ENCODE results near the gene MYNN. TPM values are rescaled to one million over a fixed set of nuclear protein-coding genes. Genes with fewer than 3 reads are reported as not detected.

MYNN gene
- total and polyA plus RNA-seq, 9 of the 15 experiments (the other 6 are each of a cell fraction or from before 2014, with no cell fraction given), result 10.4 to 35.7 (median 21.3) TPM

DNA sequence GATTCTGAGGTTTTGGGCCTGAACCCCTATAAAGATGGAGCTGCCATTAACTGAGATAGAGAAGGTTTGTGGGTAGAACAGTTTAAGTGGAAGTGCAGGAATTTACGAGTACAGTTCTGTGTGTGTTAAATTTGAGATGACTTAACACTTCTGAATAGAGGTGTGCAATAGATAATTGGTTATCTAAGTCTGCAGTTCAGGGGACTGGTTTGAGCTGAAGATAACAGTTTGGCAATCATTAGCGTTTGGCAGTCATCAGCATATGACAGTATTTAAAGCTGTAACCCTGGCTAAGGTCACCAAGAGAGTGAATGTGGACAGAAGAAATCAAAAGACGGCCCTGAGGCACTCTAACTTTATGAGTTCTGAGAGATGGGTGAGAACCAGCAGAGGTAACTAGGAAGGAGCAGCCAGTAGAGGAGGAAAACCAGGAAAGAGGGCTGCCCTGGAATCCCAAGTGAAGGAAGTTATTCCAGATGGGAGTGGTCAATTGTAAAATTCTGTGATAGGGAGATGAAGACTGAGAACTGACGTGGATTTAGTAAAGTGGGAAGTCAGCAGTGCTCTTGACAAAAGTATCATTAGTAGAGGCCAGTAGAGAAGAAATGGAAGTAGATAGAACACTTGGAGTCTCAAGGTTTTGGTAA is 8.1 kb downstream of the MYNN start:
- Histone ChIP-seq H3K9ac (ENCODE audit: insufficient read depth in 1 of 2, low read depth in 2 of 2, low read length in 2 of 2) (no peak overlapping the region), H3K27me3 (ENCODE audit: control insufficient read depth in 2 of 2, insufficient read depth in 2 of 2, low read length in 2 of 2) (no peaks in the 10 kb centered on the region), H4K20me1 (replicated peaks; ENCODE audit: control insufficient read depth, insufficient read depth, low read length) (no peaks in the 10 kb centered on the region), H3K79me2 (ENCODE audit: control insufficient read depth, insufficient read depth, low read length) (peaks cover 14% of the 10 kb centered on the region), H3K4me2 (ENCODE audit: insufficient read depth, low read length) (no peak overlapping the region), H3K9me3 (replicated peaks; ENCODE audit: control insufficient read depth, insufficient read depth, low read depth, low read length) (no peaks in the 10 kb centered on the region), H3K9me1 (ENCODE audit: control insufficient read depth, insufficient read depth, low read length) (no peaks in the 10 kb centered on the region), H3K4me3 (no peak overlapping the region), H3K4me1 (replicated peaks in 1 of 2; ENCODE audit: control insufficient read depth in 2 of 2, insufficient read depth in 2 of 2, low read length in 2 of 2) (peaks cover 0 to 13% of the 10 kb centered on the region in 2 experiments; a peak in 3 of 5 replicates), H3K27ac (ENCODE audit: extremely low read depth, low read depth, low read length) (no peak overlapping the region), H3K36me3 (ENCODE audit: control insufficient read depth, insufficient read depth, low read length) (peaks cover 96% of the 10 kb centered on the region), H2AFZ (ENCODE audit: low read depth, low read length) (no peak overlapping the region)
- ATAC-seq (peak; percentile 77), DNase-seq (ENCODE audit: extremely low read depth in 1 of 4, low spot score in 3 of 4) (peak in 2 of 4 experiments; percentile 34 to 58), FAIRE-seq (peak; percentile 72)
- intact Hi-C loops (cut with micrococcal nuclease), result no loop called here
- ChIA-PET POLR2A (interaction anchor here (0.8 to 1.2 kb wide), 2 partner anchors 8 to 9 kb away, joined by 3 to 6 read pairs; no protein-coding TSS in a partner anchor), CTCF (ENCODE audit: low intra/inter-chr PET ratio) (no interaction called here)
- BruUV-seq (replicated peaks), result no TSS peak
- 26% methylated on average over 4 of the region's 4 CpGs for WGBS (ENCODE audit: insufficient coverage, low coverage, missing lambda C conversion rate)
- in situ Hi-C loops (cut with MboI), result no loop called here
- no peak for TF ChIP-seq CBX2 (IDR thresholded peaks at IDR 0.05; ENCODE audit: insufficient read depth, low read length, poor library complexity, severe bottlenecking)
- TF ChIP-seq, protein P1, sequence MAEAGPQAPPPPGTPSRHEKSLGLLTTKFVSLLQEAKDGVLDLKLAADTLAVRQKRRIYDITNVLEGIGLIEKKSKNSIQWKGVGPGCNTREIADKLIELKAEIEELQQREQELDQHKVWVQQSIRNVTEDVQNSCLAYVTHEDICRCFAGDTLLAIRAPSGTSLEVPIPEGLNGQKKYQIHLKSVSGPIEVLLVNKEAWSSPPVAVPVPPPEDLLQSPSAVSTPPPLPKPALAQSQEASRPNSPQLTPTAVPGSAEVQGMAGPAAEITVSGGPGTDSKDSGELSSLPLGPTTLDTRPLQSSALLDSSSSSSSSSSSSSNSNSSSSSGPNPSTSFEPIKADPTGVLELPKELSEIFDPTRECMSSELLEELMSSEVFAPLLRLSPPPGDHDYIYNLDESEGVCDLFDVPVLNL (CRISPR knock-in tag; IDR thresholded peaks at IDR 0.05; ENCODE audit: low read depth), result no peak
- TF ChIP-seq NFE2L1 (tag; IDR thresholded peaks at IDR 0.05; ENCODE audit: borderline replicate concordance, low read depth), result no peak
- no peak for TF ChIP-seq ZNF311 (CRISPR knock-in tag; IDR thresholded peaks at IDR 0.05)
- TF ChIP-seq CBX3 (IDR thresholded peaks at IDR 0.05; ENCODE audit: borderline replicate concordance in 1 of 2, low read length in 2 of 2), result no peak
- peak; percentile 83 for TF ChIP-seq SMARCA4 (IDR thresholded peaks at IDR 0.05)
- TF ChIP-seq, protein P2, sequence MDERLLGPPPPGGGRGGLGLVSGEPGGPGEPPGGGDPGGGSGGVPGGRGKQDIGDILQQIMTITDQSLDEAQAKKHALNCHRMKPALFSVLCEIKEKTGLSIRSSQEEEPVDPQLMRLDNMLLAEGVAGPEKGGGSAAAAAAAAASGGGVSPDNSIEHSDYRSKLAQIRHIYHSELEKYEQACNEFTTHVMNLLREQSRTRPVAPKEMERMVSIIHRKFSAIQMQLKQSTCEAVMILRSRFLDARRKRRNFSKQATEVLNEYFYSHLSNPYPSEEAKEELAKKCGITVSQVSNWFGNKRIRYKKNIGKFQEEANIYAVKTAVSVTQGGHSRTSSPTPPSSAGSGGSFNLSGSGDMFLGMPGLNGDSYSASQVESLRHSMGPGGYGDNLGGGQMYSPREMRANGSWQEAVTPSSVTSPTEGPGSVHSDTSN (CRISPR knock-in tag; IDR thresholded peaks at IDR 0.05; ENCODE audit: low read depth), result no peak
- TF ChIP-seq, protein P2 (tag; conservative IDR thresholded peaks at IDR 0.05; ENCODE audit: low read depth), result peak; percentile 58; the same call in 1 of the 2 replicates
- TF ChIP-seq BDP1 (IDR thresholded peaks at IDR 0.05; ENCODE audit: insufficient read depth, insufficient read length), result no peak
- peak; percentile 80 for TF ChIP-seq MAFG (tag; conservative IDR thresholded peaks at IDR 0.05)
- TF ChIP-seq, protein P3, sequence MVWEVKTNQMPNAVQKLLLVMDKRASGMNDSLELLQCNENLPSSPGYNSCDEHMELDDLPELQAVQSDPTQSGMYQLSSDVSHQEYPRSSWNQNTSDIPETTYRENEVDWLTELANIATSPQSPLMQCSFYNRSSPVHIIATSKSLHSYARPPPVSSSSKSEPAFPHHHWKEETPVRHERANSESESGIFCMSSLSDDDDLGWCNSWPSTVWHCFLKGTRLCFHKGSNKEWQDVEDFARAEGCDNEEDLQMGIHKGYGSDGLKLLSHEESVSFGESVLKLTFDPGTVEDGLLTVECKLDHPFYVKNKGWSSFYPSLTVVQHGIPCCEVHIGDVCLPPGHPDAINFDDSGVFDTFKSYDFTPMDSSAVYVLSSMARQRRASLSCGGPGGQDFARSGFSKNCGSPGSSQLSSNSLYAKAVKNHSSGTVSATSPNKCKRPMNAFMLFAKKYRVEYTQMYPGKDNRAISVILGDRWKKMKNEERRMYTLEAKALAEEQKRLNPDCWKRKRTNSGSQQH (CRISPR knock-in tag; IDR thresholded peaks at IDR 0.05), result no peak
- no peak for TF ChIP-seq CEBPG (CRISPR knock-in tag; IDR thresholded peaks at IDR 0.05)
- TF ChIP-seq CEBPG (tag; conservative IDR thresholded peaks at IDR 0.05 in 1 of 2, IDR thresholded peaks at IDR 0.05 in 1 of 2), result peak; percentile 7 to 30; a peak in 1 of 4 replicates
- no peak for TF ChIP-seq MAZ (CRISPR knock-in tag; conservative IDR thresholded peaks at IDR 0.05 in 1 of 2, IDR thresholded peaks at IDR 0.05 in 1 of 2)
- 0 out of 2 replicates have a peak, but pooled peaks have one; percentile 28 for TF ChIP-seq EP400 (IDR thresholded peaks at IDR 0.05)
- no peak for TF ChIP-seq ZKSCAN3 (CRISPR knock-in tag; IDR thresholded peaks at IDR 0.05)
- no peak for TF ChIP-seq MBD2 (IDR thresholded peaks at IDR 0.05; ENCODE audit: borderline replicate concordance, low read depth)
- TF ChIP-seq ELF1 (tag; IDR thresholded peaks at IDR 0.05), result no peak

Data from K562 (cell line).